OCI-M2 (cell line): ENCODE data around the gene SLC6A9.

Experiments
- DNase-seq: peaks from one replicate; lab custom pipeline; 2025; ENCODE audit not compliant: unreplicated experiment; lab: John Stamatoyannopoulos, UW

SLC6A9 gene

GRCh38 chr1:44008259-44008658 is 23.0 kb downstream of the SLC6A9 start:
- no peak for DNase-seq

GRCh38 chr1:44002606-44003157 is 28.6 kb downstream of the SLC6A9 start:
- DNase-seq: no peak

- no peak for DNase-seq
These were observed 29.1 kb downstream of the SLC6A9 start for GRCh38 chr1:44002165-44002564.

- DNase-seq: no peak
These were observed 31.1 kb downstream of the SLC6A9 start for GRCh38 chr1:44000122-44000665.

GRCh38 chr1:43999455-43999854 is 31.8 kb downstream of the SLC6A9 start:
- DNase-seq: no peak

GRCh38 chr1:43998000-43998378 is 33.3 kb downstream of the SLC6A9 start:
- DNase-seq: no peak

- no peak for DNase-seq
These were observed 33.8 kb downstream of the SLC6A9 start for GRCh38 chr1:43997295-43997999.

- no peak for DNase-seq
These were observed 34.5 kb downstream of the SLC6A9 start for GRCh38 chr1:43996733-43997115.

GRCh38 chr1:43995984-43996732 is 35.1 kb downstream of the SLC6A9 start:
- DNase-seq: no peak

- no peak for DNase-seq
These were observed 36.2 kb downstream of the SLC6A9 start for GRCh38 chr1:43994794-43995790.

GRCh38 chr1:43994071-43994470 is 37.2 kb downstream of the SLC6A9 start:
- no peak for DNase-seq

GRCh38 chr1:43993206-43993914 is 37.9 kb downstream of the SLC6A9 start:
- no peak for DNase-seq

GRCh38 chr1:43992232-43992995 is 38.8 kb downstream of the SLC6A9 start:
- DNase-seq: no peak

GRCh38 chr1:43991476-43992231 is 39.6 kb downstream of the SLC6A9 start, which contains the start of gene CCDC24:
TSS of gene CCDC24 (plus strand) at chr1:43991599. CDS start at chr1:43991879, 280 bp downstream.
- no peak for DNase-seq

GRCh38 chr1:43991200-43991475 is 40.1 kb downstream of the SLC6A9 start:
- DNase-seq: no peak

GRCh38 chr1:43990271-43991199 is 40.7 kb downstream of the SLC6A9 start:
- no peak for DNase-seq

- no peak for DNase-seq
These were observed 43.9 kb downstream of the SLC6A9 start for GRCh38 chr1:43987159-43987902.
